ENCODE results near the gene RAB4B.
A peak's percentile ranks its signal among the peaks of the same experiment; 100 is the strongest.
"Not testable (repeated sequence)": the region's sequence is repeated elsewhere in the genome, so short reads cannot be mapped to it uniquely, and the experiment has no call there.

The RAB4B gene

DNA sequence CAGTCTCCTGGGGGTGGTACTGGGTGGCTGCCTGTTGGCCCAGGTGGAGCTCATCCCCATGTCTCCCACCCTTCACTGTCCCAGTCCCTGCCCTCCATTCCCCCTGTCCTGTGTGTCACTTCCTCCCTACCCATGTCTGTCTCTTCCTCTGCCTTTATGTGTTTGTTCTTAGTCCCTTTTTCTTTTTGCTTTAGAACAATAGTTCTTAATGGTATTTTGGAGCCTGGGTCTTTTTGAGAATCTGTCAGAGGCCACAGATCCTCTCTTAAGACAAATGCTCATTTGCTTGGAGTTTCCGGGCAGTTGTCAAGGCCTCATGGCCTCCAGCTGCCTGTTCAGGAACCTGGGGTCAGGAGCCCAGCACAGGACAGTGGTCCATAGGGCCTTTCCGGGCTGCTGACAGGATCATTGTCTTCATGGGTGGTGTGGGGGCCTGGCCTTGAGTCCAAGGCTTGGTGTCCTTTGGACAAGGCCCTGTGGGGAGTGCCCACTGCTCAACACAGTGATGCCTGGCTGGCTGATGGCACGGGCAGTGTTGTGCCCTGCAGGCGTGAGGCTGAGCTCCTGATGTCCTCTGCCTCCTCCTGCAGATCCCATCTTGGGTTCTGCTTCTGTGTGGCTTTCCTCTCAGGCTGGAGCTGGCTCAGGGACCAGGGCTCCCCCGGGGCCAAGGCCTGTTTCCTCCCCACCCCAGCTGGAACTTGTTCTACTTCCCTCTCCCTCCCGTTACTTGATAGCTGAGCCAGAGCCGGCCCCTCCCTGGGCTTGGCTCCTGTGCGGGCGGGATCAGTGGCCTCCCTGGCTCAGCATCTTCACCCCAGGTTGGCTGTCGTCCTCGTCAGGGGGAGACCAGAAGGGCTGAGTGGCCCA is 24.5 kb downstream of the RAB4B start:
- no peak for DNase-seq (ENCODE audit: low read depth in 1 of 2, low spot score in 1 of 2)

DNA sequence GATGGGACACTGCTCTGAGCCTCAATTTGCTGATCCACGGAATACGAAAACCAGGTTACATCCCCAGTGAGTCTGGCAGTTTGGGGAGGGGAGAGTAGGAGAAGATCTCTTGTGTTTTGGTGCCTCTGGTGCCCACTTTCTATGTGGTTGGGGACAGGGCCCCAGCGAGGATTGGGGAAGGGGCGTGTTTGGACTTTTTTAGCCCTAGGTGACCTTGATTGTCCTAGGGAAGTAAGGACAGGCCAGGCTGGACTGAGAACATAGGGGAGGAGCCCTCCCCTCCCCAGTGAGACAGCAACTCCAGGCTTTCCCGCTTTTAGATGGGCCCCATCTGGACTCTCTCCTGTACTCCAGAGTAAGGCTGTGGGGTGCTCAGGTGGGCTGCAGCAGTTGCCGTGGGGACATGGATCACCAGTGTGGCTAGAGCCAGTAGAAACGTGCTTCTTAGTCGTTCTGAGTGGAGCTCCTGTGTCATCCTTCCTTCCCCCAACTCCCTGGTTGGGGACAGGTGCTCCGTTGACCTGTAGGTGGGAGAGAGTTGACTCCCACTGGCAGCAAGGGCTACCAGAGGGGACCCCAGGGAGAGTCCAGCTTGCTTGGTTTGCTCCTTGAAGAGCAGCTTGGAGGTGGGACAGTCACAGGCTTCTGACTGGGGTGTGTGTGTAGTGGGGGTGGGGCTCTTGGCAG is 25.3 kb downstream of the RAB4B start:
- no peak for DNase-seq (ENCODE audit: low read depth in 1 of 2, low spot score in 1 of 2)

GRCh38 chr19:40803857-40804782 is 26.1 kb downstream of the RAB4B start:
- peak in 1 of 2 donors; percentile 34 for DNase-seq (ENCODE audit: low read depth in 1 of 2, low spot score in 1 of 2)

DNA sequence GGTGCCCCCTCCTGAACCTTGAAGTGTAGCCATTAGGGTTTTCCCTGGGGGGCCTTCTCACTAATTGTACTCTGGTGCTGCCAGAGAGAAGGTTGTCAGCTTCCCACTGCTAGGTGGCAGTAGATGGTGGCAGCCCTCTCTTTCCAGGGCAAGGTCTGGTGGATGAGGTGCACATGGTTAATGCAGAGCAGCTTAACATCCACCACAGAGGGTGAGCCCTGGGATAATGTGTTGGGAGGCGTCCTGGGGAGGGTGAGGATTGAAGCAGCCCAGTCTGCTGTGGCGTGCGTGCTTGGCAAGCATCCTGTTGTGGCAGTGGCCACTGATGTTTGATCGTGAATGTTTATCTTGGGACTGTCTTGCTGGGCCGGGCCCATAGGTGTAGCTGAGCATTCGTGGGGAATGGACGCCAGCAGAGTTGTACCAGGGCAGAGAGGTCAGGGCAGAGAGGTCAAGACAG is 26.8 kb downstream of the RAB4B start:
- DNase-seq (ENCODE audit: low read depth in 1 of 2, low spot score in 1 of 2), result no peak

DNA sequence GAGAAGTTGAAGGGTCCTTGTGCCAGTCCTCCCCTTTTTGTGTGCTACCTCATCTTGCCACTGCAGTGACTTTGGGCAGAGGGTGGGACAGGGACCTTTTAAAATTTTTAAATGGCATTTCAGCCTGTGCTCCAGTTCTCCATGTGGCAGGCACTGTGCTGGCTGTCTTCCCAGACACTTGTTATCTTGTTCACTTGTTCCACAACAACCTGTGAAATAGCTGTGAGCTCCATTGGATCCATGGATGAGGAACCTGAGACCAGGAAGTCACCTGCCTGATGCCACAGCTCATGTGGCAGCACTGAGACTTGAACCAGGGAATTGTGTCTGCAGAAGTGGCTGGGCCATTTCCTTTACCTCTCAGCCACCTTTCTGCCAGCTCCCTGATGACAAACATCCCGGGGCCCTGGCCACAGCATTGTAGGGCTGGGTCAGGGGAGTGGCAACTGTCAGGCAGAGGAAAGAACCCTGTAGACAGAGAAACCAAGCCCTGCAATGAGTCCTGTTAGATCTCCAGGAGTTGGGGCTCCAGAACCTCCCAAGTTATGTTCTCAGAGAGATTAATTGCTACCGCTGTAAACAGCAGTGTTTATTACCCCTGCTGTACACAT is 27.3 kb downstream of the RAB4B start:
- no peak for DNase-seq (ENCODE audit: low read depth in 1 of 2, low spot score in 1 of 2)

- peak; percentile 54 to 65 for DNase-seq (ENCODE audit: low read depth in 1 of 2, low spot score in 1 of 2)
Observed at GRCh38 chr19:40806423-40807146, 28.5 kb downstream of the RAB4B start.

- DNase-seq (ENCODE audit: low read depth in 1 of 2, low spot score in 1 of 2), result no peak
Observed at GRCh38 chr19:40807147-40808020, 29.3 kb downstream of the RAB4B start.

- no peak for DNase-seq (ENCODE audit: low read depth in 1 of 2, low spot score in 1 of 2)
Observed at GRCh38 chr19:40808021-40808325, 29.9 kb downstream of the RAB4B start.

- DNase-seq (ENCODE audit: low read depth in 1 of 2, low spot score in 1 of 2), result no peak
Observed at GRCh38 chr19:40808497-40808896, 30.4 kb downstream of the RAB4B start.

DNA sequence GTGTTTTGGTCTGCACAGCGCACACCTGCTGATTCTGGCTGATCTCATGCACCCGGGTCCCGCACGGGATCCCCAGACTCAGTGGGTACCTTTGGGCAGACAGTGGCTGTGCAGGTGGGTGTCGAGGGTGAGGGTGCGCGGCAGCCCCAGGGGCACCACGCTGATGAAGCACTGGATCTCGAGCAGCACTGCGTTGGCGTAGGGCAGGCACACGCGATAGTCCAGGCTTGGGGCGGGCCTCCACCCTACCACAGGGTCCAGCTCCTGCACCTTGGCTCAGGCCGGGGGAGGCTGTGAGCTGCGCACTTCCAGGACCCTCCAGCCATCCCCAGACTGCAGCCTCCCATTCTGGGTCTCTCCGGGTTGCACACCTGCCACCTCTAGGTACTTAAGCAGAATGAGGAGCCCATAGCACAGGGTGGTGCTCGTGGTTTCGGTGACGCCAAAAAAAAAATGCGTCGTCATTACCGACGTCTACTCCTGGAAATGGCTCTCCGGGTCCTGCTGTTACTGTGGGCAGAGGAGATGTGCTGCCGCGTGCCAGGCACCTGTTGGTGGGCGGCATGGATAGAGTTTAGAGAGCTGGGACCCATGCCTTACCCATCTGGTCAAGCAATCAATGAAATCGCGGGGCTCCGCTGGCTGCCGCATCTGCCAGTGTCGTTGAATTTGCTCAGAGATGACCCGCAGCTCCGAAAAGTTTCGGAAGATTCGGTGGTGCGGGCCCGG is 31.5 kb downstream of the RAB4B start:
- no peak for DNase-seq (ENCODE audit: low read depth in 1 of 2, low spot score in 1 of 2)

- no peak for DNase-seq (ENCODE audit: low read depth in 1 of 2, low spot score in 1 of 2)
Observed at GRCh38 chr19:40810160-40810559, 32.1 kb downstream of the RAB4B start.

DNA sequence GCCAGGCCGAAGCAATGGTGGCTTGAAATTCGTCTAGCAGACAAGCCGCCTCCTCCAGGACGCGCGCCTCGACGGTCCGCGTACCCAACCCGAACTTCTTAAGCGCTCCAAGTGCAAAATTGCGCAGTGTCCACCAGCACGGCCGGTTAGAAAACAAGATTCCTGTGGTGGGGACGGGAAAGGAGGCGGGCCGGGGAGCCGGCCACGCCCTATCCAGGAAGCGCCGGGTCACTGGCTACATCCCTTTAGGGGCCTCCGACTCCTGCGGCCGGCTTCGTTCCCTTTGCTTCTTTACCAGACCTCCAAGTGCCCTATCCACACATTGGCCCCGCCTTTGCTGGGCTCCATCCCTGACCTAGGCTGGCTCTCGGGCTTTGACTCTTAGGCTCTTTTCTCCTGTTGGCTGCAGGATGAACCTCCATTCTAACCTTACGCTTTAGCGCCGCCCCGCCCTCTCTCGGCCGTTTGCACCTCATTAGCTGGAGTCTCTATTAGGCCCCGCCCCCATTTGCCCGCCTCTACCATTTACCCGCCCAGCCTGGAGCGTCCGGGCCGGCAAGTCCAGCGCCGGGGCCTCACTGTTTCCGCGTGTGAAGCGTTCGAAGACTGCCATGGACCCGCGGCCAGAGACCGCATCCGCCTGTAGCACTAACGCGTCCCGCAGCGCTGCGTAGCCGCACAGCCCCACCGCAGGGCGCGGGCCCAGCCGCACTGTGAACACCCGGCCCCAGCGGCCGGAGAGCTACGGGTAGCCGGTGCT is 32.8 kb downstream of the RAB4B start:
- DNase-seq (ENCODE audit: low read depth in 1 of 2, low spot score in 1 of 2), result peak in 1 of 2 donors; percentile 38

GRCh38 chr19:40811478-40812341 is 33.7 kb downstream of the RAB4B start:
- DNase-seq (ENCODE audit: low read depth in 1 of 2, low spot score in 1 of 2), result no peak

DNA sequence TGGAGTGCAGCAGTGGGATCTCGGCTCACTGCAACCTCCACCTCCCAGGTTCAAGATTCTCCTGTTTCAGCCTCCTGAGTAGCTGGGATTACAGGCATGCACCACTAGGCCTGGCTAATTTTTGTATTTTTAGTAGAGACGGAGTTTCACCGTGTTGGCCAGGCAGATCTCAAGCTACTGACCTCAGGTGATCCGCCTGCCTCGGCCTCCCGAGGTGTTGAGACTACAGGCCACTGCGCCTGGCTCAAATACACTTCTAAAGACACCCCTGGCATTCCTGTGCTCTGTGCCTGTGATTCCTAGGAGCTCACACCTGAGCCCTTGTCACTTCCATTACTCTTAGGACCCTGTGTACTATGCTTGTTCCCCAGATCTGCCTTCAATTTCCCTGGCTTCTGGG is 34.5 kb downstream of the RAB4B start:
- DNase-seq (ENCODE audit: low read depth in 1 of 2, low spot score in 1 of 2), result not testable (repeated sequence)

- DNase-seq (ENCODE audit: low read depth in 1 of 2, low spot score in 1 of 2), result no peak
Observed at GRCh38 chr19:40813182-40813581, 35.1 kb downstream of the RAB4B start.

DNA sequence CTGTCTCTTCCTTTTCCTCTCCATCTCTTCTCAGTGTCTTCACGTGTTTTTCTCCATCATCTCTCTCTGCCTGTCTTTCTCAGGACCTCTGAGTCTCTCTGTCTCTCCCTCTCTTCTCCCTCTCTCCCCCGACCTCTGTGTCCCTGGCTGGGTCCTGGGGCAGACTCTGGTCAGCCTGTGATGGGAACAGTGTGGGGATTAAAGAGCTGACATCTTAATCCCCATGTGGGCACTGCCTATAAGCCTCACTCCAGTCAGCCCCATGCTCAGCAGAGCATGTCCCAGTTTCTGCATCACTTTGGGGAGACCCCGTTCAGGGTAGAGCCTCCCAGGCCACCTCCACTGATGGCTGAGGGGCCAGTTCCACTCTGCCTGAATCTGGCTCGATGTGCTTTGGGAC is 37.2 kb downstream of the RAB4B start:
- DNase-seq (ENCODE audit: low read depth in 1 of 2, low spot score in 1 of 2), result no peak
